B cell (primary cell): Measurements from ENCODE around the gene HECA. TPM values are rescaled to one million over a fixed set of nuclear protein-coding genes. Genes with fewer than 3 reads are reported as not detected.

Experiments used
- ATAC-seq: fragments of 200-7000 bp; cut with Tn5 transposase; one replicate; pipeline ENCODE4 v1.10.0; 2021; ENCODE audit warnings: low read depth, mild to moderate bottlenecking, moderate number of reproducible peaks, moderate library complexity
- CTCF ChIA-PET: fragments of 350-600 bp; sonication (Branson Sonifier 250); formaldehyde crosslinking; loops from one replicate; lab custom pipeline; 2021; ENCODE audit warnings: antibody characterized with exemption, inconsistent platforms; lab: Charles Lee
- POLR2A ChIA-PET: fragments of 350-600 bp; sonication (Branson Sonifier 250); formaldehyde crosslinking; loops from one replicate; lab custom pipeline; 2021; ENCODE audit warnings: antibody characterized with exemption; lab: Charles Lee
- DNase-seq: peaks from one replicate; pipeline ENCODE4 v3.0.0; 2013
- H2AFZ ChIP-seq: 2 replicates; pipeline ENCODE4 v1.6.1; 2012; ENCODE audit warnings: mild to moderate bottlenecking, low read depth, low read length; ENCODE audit not compliant: insufficient read depth, poor library complexity, severe bottlenecking
- H3K27ac ChIP-seq, 2 donors: 1 replicate in 1 of 2; 2 replicates in 1 of 2; pipeline ENCODE4 v1.5.1; 2012 to 2013; ENCODE audit warnings: low read length in 2 of 2, mild to moderate bottlenecking in 2 of 2, moderate library complexity in 1 of 2
- H3K27me3 ChIP-seq, 4 experiments: fragments of 200-600 bp in 1 of 4; sonication (generic) in 1 of 4; replicated peaks in 1 of 4; 1 replicate in 2 of 4; 2 replicates in 2 of 4; pipeline versions ENCODE4 v1.6.1 to v1.7.0; 2013 to 2016; ENCODE audit warnings: low read length in 3 of 4, mild to moderate bottlenecking in 2 of 4, mixed read lengths in 1 of 4, moderate library complexity in 1 of 4; ENCODE audit not compliant: insufficient read depth in 4 of 4, control insufficient read depth in 3 of 4; ENCODE audit errors: control extremely low read depth in 1 of 4
- H3K36me3 ChIP-seq, 2 experiments: replicated peaks in 1 of 2; 1 replicate in 1 of 2; 2 replicates in 1 of 2; pipeline versions ENCODE4 v1.6.1 to v1.7.1; 2013; ENCODE audit warnings: low read length in 1 of 2; ENCODE audit not compliant: insufficient read depth in 2 of 2, control insufficient read depth in 1 of 2; ENCODE audit errors: control extremely low read depth in 1 of 2, extremely low read depth in 1 of 2
- H3K4me1 ChIP-seq, 2 donors: fragments of 200-600 bp in 1 of 2; sonication (generic) in 1 of 2; 1 replicate in 1 of 2; 2 replicates in 1 of 2; pipeline versions ENCODE4 v1.5.1 to v1.6.1; 2013 to 2017; ENCODE audit warnings: low read length in 2 of 2; ENCODE audit not compliant: control insufficient read depth in 2 of 2, insufficient read depth in 2 of 2
- H3K4me2 ChIP-seq: replicated peaks from 2 replicates; pipeline ENCODE3; 2012; ENCODE audit warnings: mild to moderate bottlenecking, low read depth, low read length; ENCODE audit not compliant: poor library complexity, severe bottlenecking
- H3K4me3 ChIP-seq, 5 experiments: fragments of 200-600 bp in 1 of 5; sonication (generic) in 1 of 5; 1 replicate in 3 of 5; 2 replicates in 2 of 5; pipeline versions ENCODE4 v1.5.1 to v1.7.0; 2011 to 2016; ENCODE audit warnings: low read length in 4 of 5, mild to moderate bottlenecking in 4 of 5, low read depth in 2 of 5, control low read depth in 1 of 5, moderate library complexity in 1 of 5; ENCODE audit not compliant: insufficient read depth in 1 of 5; ENCODE audit errors: control extremely low read depth in 1 of 5, extremely low read depth in 1 of 5
- H3K79me2 ChIP-seq: fragments of 200-600 bp; sonication (generic); one replicate; pipeline ENCODE4 v1.6.0; 2016; ENCODE audit warnings: low read length; ENCODE audit not compliant: control insufficient read depth, insufficient read depth
- H3K9ac ChIP-seq: fragments of 200-600 bp; sonication (generic); 2 replicates; pipeline ENCODE4 v1.6.1; 2017; ENCODE audit warnings: mild to moderate bottlenecking, low read length, moderate library complexity
- H3K9me3 ChIP-seq, 3 donors: one replicate each; pipeline versions ENCODE4 v1.6.1 to v1.7.1; 2013; ENCODE audit warnings: low read length in 2 of 3; ENCODE audit not compliant: control insufficient read depth in 2 of 3, insufficient read depth in 1 of 3; ENCODE audit errors: control extremely low read depth in 1 of 3
- H4K20me1 ChIP-seq: 2 replicates; pipeline ENCODE4 v1.6.0; 2012; ENCODE audit warnings: mild to moderate bottlenecking, low read length; ENCODE audit not compliant: insufficient read depth, control insufficient read depth, poor library complexity, severe bottlenecking
- H3K27ac Mint-ChIP-seq: one replicate; pipeline ENCODE4 v1.8.0; 2021; ENCODE audit warnings: mixed read lengths
- H3K27me3 Mint-ChIP-seq: one replicate; pipeline ENCODE4 v1.8.0; 2021; ENCODE audit warnings: mixed read lengths
- H3K4me1 Mint-ChIP-seq: one replicate; pipeline ENCODE4 v1.8.0; 2021; ENCODE audit warnings: mixed read lengths
- H3K4me3 Mint-ChIP-seq: one replicate; pipeline ENCODE4 v1.8.0; 2021; ENCODE audit warnings: mixed read lengths
- H3K9me3 Mint-ChIP-seq: one replicate; pipeline ENCODE4 v1.8.0; 2022; ENCODE audit warnings: mixed read lengths; ENCODE audit not compliant: insufficient read depth
- EZH2 ChIP-seq: IDR thresholded peaks from 2 replicates; pipeline ENCODE4 v1.6.1; 2012; ENCODE audit warnings: borderline replicate concordance, low read depth, mild to moderate bottlenecking, moderate library complexity, low read length; ENCODE audit not compliant: insufficient read depth, poor library complexity, severe bottlenecking
- WGBS: methylation state at CpG from one replicate; pipeline ENCODE4 v1.1.5; 2013; ENCODE audit warnings: missing lambda C conversion rate; ENCODE audit not compliant: insufficient coverage; 5-methylcytosine and 5-hydroxymethylcytosine counted together
- intact Hi-C: fragments of 100-400 bp; cut with micrococcal nuclease; formaldehyde crosslinking; loops from one replicate; pipeline ENCODE4 v1.10.0; 2022
- polyA plus RNA-seq: library from polyadenylated mRNA; depleted of rRNA; stranded (reverse); fragments of >200 nt; gene quantifications from 2 replicates; pipeline ENCODE4 v1.2.3, GENCODE V29; 2012
- total RNA-seq, 2 donors: library from RNA; stranded (reverse); fragments of 120-200 nt in 1 of 2; gene quantifications; 1 replicate in 1 of 2; 2 replicates in 1 of 2; pipeline versions ENCODE4 v1.2.3 to v1.2.4, GENCODE V29; 2013 to 2022
- TF ChIP-seq, protein P1 (sequence below): fragments of 200-600 bp; IDR thresholded peaks from one replicate; pipeline ENCODE4 v1.8.0; 2022; ENCODE audit warnings: antibody characterized with exemption, mild to moderate bottlenecking

Gene HECA
- total and polyA plus RNA-seq, 2 donors (not counting 1 experiment from before 2014, with no cell fraction given), result 19.2 to 50.4 TPM

DNA sequence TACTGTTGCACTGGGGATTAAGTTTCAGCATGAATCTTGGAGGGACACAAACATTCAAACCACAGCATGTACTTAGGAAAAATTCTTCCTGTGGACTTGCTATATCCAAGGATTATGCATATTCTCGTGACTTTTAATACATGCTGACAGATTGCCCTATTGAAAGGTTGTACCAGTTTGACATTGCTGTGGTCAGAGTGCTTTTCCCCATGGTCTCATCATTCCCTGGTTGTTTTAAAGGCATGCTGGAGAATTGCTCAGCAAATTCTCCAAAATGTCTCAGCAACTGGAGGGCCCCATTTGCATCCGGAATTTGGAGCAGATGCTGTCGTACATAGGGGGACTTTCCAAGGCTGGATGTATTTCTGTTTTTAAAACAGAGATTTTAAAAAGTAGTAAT is 7.4 kb downstream of the HECA start:
- peaks cover 95% of the 10 kb centered on the region for H4K20me1 ChIP-seq
- intact Hi-C loops, result no loop called here

DNA sequence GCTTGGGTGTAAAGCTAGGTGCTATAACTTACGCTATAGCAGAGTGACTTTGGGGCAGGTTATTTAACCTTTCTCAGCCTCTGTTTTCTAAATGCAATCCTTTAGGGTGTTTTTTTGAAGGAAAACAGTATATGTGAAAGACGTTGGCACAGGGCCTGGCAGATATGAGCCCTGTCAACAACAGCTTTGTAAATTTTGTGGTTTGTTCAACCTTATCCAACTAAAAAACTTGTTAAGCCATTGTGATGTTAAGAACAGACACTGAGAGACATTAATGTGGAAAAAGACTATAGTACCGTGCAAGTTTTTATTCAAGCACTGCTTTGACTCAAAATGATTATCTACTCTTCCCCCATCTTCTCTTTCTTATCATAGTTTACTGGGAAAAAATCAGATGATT is 8.2 kb downstream of the HECA start:
- no peak for ATAC-seq
- peaks cover 77% of the 10 kb centered on the region for H3K4me1 Mint-ChIP-seq
- Histone ChIP-seq H3K4me2 (no peak overlapping the region), H3K27ac (no peak overlapping the region), H3K36me3 (peaks cover 0 to 13% of the 10 kb centered on the region in 2 experiments), H2AFZ (no peak overlapping the region), H3K9ac (no peak overlapping the region), H3K4me3 (no peak overlapping the region), H3K9me3 (no peaks in the 10 kb centered on the region), H4K20me1 (peaks cover 95% of the 10 kb centered on the region), H3K79me2 (peaks cover 99% of the 10 kb centered on the region), H3K27me3 (no peaks in the 10 kb centered on the region), H3K4me1 (peaks cover 46 to 65% of the 10 kb centered on the region in 2 donors)
- peak overlapping the region; percentile 29 for H3K4me3 Mint-ChIP-seq
- 100% methylated on average over 1 of the region's 3 CpGs for WGBS
- no peak for TF ChIP-seq EZH2
- TF ChIP-seq, protein P1, sequence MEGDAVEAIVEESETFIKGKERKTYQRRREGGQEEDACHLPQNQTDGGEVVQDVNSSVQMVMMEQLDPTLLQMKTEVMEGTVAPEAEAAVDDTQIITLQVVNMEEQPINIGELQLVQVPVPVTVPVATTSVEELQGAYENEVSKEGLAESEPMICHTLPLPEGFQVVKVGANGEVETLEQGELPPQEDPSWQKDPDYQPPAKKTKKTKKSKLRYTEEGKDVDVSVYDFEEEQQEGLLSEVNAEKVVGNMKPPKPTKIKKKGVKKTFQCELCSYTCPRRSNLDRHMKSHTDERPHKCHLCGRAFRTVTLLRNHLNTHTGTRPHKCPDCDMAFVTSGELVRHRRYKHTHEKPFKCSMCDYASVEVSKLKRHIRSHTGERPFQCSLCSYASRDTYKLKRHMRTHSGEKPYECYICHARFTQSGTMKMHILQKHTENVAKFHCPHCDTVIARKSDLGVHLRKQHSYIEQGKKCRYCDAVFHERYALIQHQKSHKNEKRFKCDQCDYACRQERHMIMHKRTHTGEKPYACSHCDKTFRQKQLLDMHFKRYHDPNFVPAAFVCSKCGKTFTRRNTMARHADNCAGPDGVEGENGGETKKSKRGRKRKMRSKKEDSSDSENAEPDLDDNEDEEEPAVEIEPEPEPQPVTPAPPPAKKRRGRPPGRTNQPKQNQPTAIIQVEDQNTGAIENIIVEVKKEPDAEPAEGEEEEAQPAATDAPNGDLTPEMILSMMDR, result no peak
- intact Hi-C loops, result no loop called here
- H3K27me3 Mint-ChIP-seq, result no peaks in the 10 kb centered on the region
- H3K27ac Mint-ChIP-seq, result no peak overlapping the region
- ChIA-PET POLR2A (no interaction called here), CTCF (interaction anchor here (1.0 to 1.4 kb wide), 2 partner anchors 9 to 222 kb away, joined by 3 read pairs; no protein-coding TSS in a partner anchor)
- no peaks in the 10 kb centered on the region for H3K9me3 Mint-ChIP-seq
- no peak for DNase-seq

More for the DNA sequence above, 7.4 kb downstream of the HECA start:
- TF ChIP-seq EZH2, result no peak
- TF ChIP-seq, protein P1, result no peak
- H3K27me3 ChIP-seq, result no peaks in the 10 kb centered on the region
- H3K9me3 ChIP-seq, result no peaks in the 10 kb centered on the region
- no peak overlapping the region for H3K4me2 ChIP-seq
- peaks cover 49 to 66% of the 10 kb centered on the region in 2 donors for H3K4me1 ChIP-seq
- no peak overlapping the region for H3K4me3 Mint-ChIP-seq
- WGBS, result 94% methylated on average over 3 of the region's 3 CpGs
- ChIA-PET CTCF (interaction anchor here (1.0 to 1.4 kb wide), 2 partner anchors 8 to 223 kb away, joined by 3 read pairs; no protein-coding TSS in a partner anchor), POLR2A (interaction anchor here (0.7 kb wide), 1 partner anchor 48 kb away, joined by 4 read pairs; no protein-coding TSS in a partner anchor)
- H3K79me2 ChIP-seq, result peaks cover 99% of the 10 kb centered on the region
- no peak for ATAC-seq
- H3K27me3 Mint-ChIP-seq, result no peaks in the 10 kb centered on the region
- H3K9me3 Mint-ChIP-seq, result no peaks in the 10 kb centered on the region
- H3K27ac Mint-ChIP-seq, result no peak overlapping the region
- H3K36me3 ChIP-seq, result peaks cover 0 to 21% of the 10 kb centered on the region in 2 experiments
- H3K4me3 ChIP-seq, result no peak overlapping the region
- H3K4me1 Mint-ChIP-seq, result peaks cover 77% of the 10 kb centered on the region
- H2AFZ ChIP-seq, result no peak overlapping the region
- no peak overlapping the region for H3K27ac ChIP-seq
- no peak overlapping the region for H3K9ac ChIP-seq
- no peak for DNase-seq
